GM23248 (cell line): ENCODE results near the gene RIC3. TPM values are rescaled to one million over a fixed set of nuclear protein-coding genes. Genes with fewer than 3 reads are reported as not detected.

ENCODE experiments used
- DNase-seq: peaks from one replicate; pipeline ENCODE4 v3.0.0-alpha.2; 2015
- H2AFZ ChIP-seq: fragments of 200-600 bp; sonication (generic); 2 replicates; pipeline ENCODE4 v1.6.1; 2016; ENCODE audit warnings: antibody characterized with exemption
- H3F3A ChIP-seq: fragments of 200-600 bp; sonication (generic); 2 replicates; pipeline ENCODE4 v1.6.1; 2016; ENCODE audit warnings: mild to moderate bottlenecking, antibody characterized with exemption, mixed run types; ENCODE audit not compliant: insufficient read depth
- H3K27ac ChIP-seq: fragments of 200-600 bp; sonication (generic); 2 replicates; pipeline ENCODE4 v1.5.1; 2016; ENCODE audit warnings: mild to moderate bottlenecking
- H3K27me3 ChIP-seq: fragments of 200-600 bp; sonication (generic); replicated peaks from 2 replicates; pipeline ENCODE4 v1.6.1; 2016; ENCODE audit warnings: mild to moderate bottlenecking; ENCODE audit not compliant: insufficient read depth
- H3K36me3 ChIP-seq: fragments of 200-600 bp; sonication (generic); 2 replicates; pipeline ENCODE4 v1.6.1; 2016; ENCODE audit warnings: low read depth, mild to moderate bottlenecking
- H3K4me1 ChIP-seq: fragments of 200-600 bp; sonication (generic); 2 replicates; pipeline ENCODE4 v1.6.1; 2016; ENCODE audit warnings: mild to moderate bottlenecking; ENCODE audit not compliant: insufficient read depth
- H3K4me2 ChIP-seq: fragments of 200-600 bp; sonication (generic); one replicate; pipeline ENCODE4 v1.6.1; 2016; ENCODE audit warnings: mild to moderate bottlenecking; ENCODE audit not compliant: unreplicated experiment
- H3K4me3 ChIP-seq: fragments of 200-600 bp; sonication (generic); 2 replicates; pipeline ENCODE4 v1.5.1; 2016; ENCODE audit warnings: mild to moderate bottlenecking
- H3K79me2 ChIP-seq: fragments of 200-600 bp; sonication (generic); 2 replicates; pipeline ENCODE4 v1.6.1; 2016; ENCODE audit warnings: mild to moderate bottlenecking; ENCODE audit not compliant: insufficient read depth
- H3K9ac ChIP-seq: fragments of 200-600 bp; sonication (generic); 2 replicates; pipeline ENCODE4 v1.6.1; 2016; ENCODE audit warnings: mild to moderate bottlenecking
- H3K9me2 ChIP-seq: fragments of 200-600 bp; sonication (generic); 2 replicates; pipeline ENCODE4 v1.6.1; 2016; ENCODE audit warnings: mixed run types, mild to moderate bottlenecking, moderate library complexity; ENCODE audit not compliant: insufficient read depth
- H3K9me3 ChIP-seq: fragments of 200-600 bp; sonication (generic); one replicate; pipeline ENCODE4 v1.6.1; 2017; ENCODE audit warnings: low read depth
- H4K20me1 ChIP-seq: fragments of 200-600 bp; sonication (generic); 2 replicates; pipeline ENCODE4 v1.6.0; 2016; ENCODE audit not compliant: insufficient read depth
- EZH2 ChIP-seq: fragments of 200-600 bp; sonication (generic); IDR thresholded peaks from 2 replicates; pipeline ENCODE4 v1.6.1; 2018; ENCODE audit warnings: antibody characterized with exemption, mild to moderate bottlenecking; ENCODE audit not compliant: insufficient read depth, poor library complexity, severe bottlenecking
- EZH2phosphoT487 ChIP-seq: fragments of 200-600 bp; sonication (generic); IDR thresholded peaks from 2 replicates; pipeline ENCODE4 v1.6.1; 2018; ENCODE audit warnings: antibody characterized with exemption, moderate library complexity, mild to moderate bottlenecking, low read depth; ENCODE audit not compliant: insufficient read depth
- WGBS, 2 experiments: methylation state at CpG; one replicate each; pipeline ENCODE4 v1.1.6; 2015 to 2017; ENCODE audit warnings: low lambda C conversion rate in 2 of 2, low coverage in 1 of 2; ENCODE audit errors: missing lambda C conversion rate in 2 of 2; 5-methylcytosine and 5-hydroxymethylcytosine counted together
- in situ Hi-C: fragments of 300-500 bp; cut with MboI; formaldehyde crosslinking; loops from 2 replicates; pipeline ENCODE4 v1.15.0; 2020
- polyA plus RNA-seq: library from polyadenylated mRNA; unstranded; fragments of >200 nt; fragmentation: Nextera tagmentation; extraction: Ambion mirVana; gene quantifications from 2 replicates; pipeline ENCODE4 v1.2.1, GENCODE V29; 2016
- total RNA-seq: library from RNA; depleted of rRNA; stranded (reverse); fragments of >200 nt; shearing (Covaris generic); gene quantifications from 2 replicates; pipeline ENCODE4 v1.2.3, GENCODE V29; 2014

Gene RIC3
- total and polyA plus RNA-seq, 2 experiments from 2014 or later, result 0.06 TPM; not detected in 1

GRCh38 chr11:8106679-8107078, 62.1 kb downstream of the RIC3 start:
- Histone ChIP-seq H3K9me2 (no peaks in the 10 kb centered on the region), H3K27me3 (no peaks in the 10 kb centered on the region), H2AFZ (no peak overlapping the region), H4K20me1 (no peaks in the 10 kb centered on the region), H3K9ac (no peak overlapping the region), H3K4me3 (no peak overlapping the region), H3K4me1 (no peaks in the 10 kb centered on the region), H3F3A (no peaks in the 10 kb centered on the region), H3K79me2 (no peaks in the 10 kb centered on the region), H3K36me3 (peaks cover 7% of the 10 kb centered on the region; the same call in 1 of the 2 replicates), H3K9me3 (no peaks in the 10 kb centered on the region), H3K27ac (no peak overlapping the region), H3K4me2 (no peak overlapping the region)
- in situ Hi-C loops, result loop anchor here (10.0 kb wide), 1 partner anchor 202 kb away; no protein-coding TSS in a partner anchor
- no peak for TF ChIP-seq EZH2
- TF ChIP-seq EZH2phosphoT487, result no peak
- WGBS, 2 experiments, result 97 to 98% methylated on average over 2 of the region's 2 CpGs
- no peak for DNase-seq

GRCh38 chr11:8105666-8106065, 63.2 kb downstream of the RIC3 start:
- Histone ChIP-seq H3K79me2 (no peaks in the 10 kb centered on the region), H3K4me3 (no peak overlapping the region), H3K4me2 (no peak overlapping the region), H3K9me2 (no peaks in the 10 kb centered on the region), H2AFZ (no peak overlapping the region), H3K27me3 (no peaks in the 10 kb centered on the region), H3K4me1 (no peaks in the 10 kb centered on the region), H3F3A (no peaks in the 10 kb centered on the region), H3K27ac (no peak overlapping the region), H4K20me1 (no peaks in the 10 kb centered on the region), H3K9ac (no peak overlapping the region), H3K36me3 (peaks cover 7% of the 10 kb centered on the region; the same call in 1 of the 2 replicates), H3K9me3 (no peaks in the 10 kb centered on the region)
- in situ Hi-C loops, result loop anchor here (10.0 kb wide), 1 partner anchor 201 kb away; no protein-coding TSS in a partner anchor
- DNase-seq, result no peak
- 84 to 92% methylated on average over 3 of the region's 3 CpGs for WGBS, 2 experiments
- no peak for TF ChIP-seq EZH2
- no peak for TF ChIP-seq EZH2phosphoT487

DNA sequence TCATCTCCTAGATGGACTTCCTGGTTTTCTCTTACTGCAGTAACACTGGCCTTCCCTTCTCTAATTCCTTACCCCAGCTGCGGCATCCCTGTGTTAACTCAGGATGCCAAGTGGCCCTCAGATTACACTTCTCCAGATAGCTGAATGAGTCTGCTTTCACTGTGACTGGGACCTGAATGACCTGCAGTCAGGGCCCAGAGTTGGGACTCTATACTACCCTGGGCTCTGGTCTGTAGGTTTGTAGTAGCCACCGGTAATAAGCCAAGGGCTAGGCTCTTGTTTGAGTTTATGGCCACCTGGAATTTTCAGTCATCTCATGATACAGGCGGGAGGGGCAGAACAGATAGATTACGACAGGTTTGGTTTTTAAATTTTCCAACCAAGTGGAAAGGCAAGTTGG, 63.7 kb downstream of the RIC3 start:
- H3K4me3 ChIP-seq, result no peak overlapping the region
- no peak overlapping the region for H3K27ac ChIP-seq
- peaks cover 7% of the 10 kb centered on the region; the same call in 1 of the 2 replicates for H3K36me3 ChIP-seq
- TF ChIP-seq EZH2 (no peak), EZH2phosphoT487 (no peak)
- no peak for DNase-seq
- no peaks in the 10 kb centered on the region for H3K9me3 ChIP-seq
- H3K9ac ChIP-seq, result no peak overlapping the region
- H4K20me1 ChIP-seq, result no peaks in the 10 kb centered on the region
- no peaks in the 10 kb centered on the region for H3K79me2 ChIP-seq
- 83 to 86% methylated on average over 4 of the region's 4 CpGs for WGBS, 2 experiments
- no peaks in the 10 kb centered on the region for H3F3A ChIP-seq
- in situ Hi-C loops, result loop anchor here (10.0 kb wide), 1 partner anchor 200 kb away; no protein-coding TSS in a partner anchor
- H3K4me2 ChIP-seq, result no peak overlapping the region
- H3K4me1 ChIP-seq, result no peaks in the 10 kb centered on the region
- no peak overlapping the region for H2AFZ ChIP-seq
- H3K27me3 ChIP-seq, result no peaks in the 10 kb centered on the region
- H3K9me2 ChIP-seq, result no peaks in the 10 kb centered on the region

DNA sequence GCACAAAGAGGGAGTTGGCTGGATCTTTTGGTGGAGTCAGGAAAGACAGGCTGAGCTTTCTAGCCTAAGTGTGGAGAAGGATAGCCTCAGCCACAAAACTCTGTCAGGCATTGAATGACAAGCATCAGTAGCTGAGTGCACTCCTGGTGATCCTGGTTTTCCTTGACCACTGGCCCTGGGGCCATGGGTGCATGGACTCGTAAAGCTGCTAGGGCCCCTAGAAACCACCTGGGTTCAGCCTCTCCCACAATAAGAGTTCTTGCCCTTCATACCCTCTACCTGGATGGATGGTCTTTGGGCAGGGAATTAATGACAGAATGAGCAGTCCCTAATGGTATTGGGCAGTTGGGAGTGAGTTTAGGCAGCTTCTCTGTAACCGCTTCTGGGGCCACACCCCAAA, 64.9 kb downstream of the RIC3 start:
- H4K20me1 ChIP-seq, result no peaks in the 10 kb centered on the region
- no peak for TF ChIP-seq EZH2
- no peak for TF ChIP-seq EZH2phosphoT487
- peaks cover 7% of the 10 kb centered on the region; the same call in 1 of the 2 replicates for H3K36me3 ChIP-seq
- H3K9me3 ChIP-seq, result no peaks in the 10 kb centered on the region
- 97 to 98% methylated on average over 2 of the region's 2 CpGs for WGBS, 2 experiments
- no peak overlapping the region for H3K9ac ChIP-seq
- no peak for DNase-seq
- peaks cover 3% of the 10 kb centered on the region for H3F3A ChIP-seq
- in situ Hi-C loops, result loop anchor here (10.0 kb wide), 1 partner anchor 199 kb away; no protein-coding TSS in a partner anchor
- H3K79me2 ChIP-seq, result no peaks in the 10 kb centered on the region
- H3K4me3 ChIP-seq, result no peak overlapping the region
- no peak overlapping the region for H3K27ac ChIP-seq
- peaks cover 3% of the 10 kb centered on the region for H3K4me1 ChIP-seq
- no peak overlapping the region for H3K4me2 ChIP-seq
- no peak overlapping the region for H2AFZ ChIP-seq
- no peaks in the 10 kb centered on the region for H3K27me3 ChIP-seq
- no peaks in the 10 kb centered on the region for H3K9me2 ChIP-seq

- no peak overlapping the region for H3K4me3 ChIP-seq
- no peaks in the 10 kb centered on the region for H3K79me2 ChIP-seq
- H3K9me2 ChIP-seq, result no peaks in the 10 kb centered on the region
- no peak overlapping the region for H3K27ac ChIP-seq
- H3K36me3 ChIP-seq, result peaks cover 5% of the 10 kb centered on the region; the same call in 1 of the 2 replicates
- no peaks in the 10 kb centered on the region for H3K9me3 ChIP-seq
- peaks cover 13% of the 10 kb centered on the region for H3K4me1 ChIP-seq
- TF ChIP-seq EZH2 (no peak), EZH2phosphoT487 (no peak)
- no peaks in the 10 kb centered on the region for H4K20me1 ChIP-seq
- no peak overlapping the region for H3K9ac ChIP-seq
- in situ Hi-C loops, result loop anchor here (10.0 kb wide), 1 partner anchor 198 kb away; no protein-coding TSS in a partner anchor
- DNase-seq, result no peak
- H2AFZ ChIP-seq, result no peak overlapping the region
- no peaks in the 10 kb centered on the region for H3K27me3 ChIP-seq
- H3F3A ChIP-seq, result peaks cover 11% of the 10 kb centered on the region
- no peak overlapping the region for H3K4me2 ChIP-seq
- 83 to 87% methylated on average over 7 of the region's 7 CpGs for WGBS, 2 experiments
Observed at GRCh38 chr11:8102965-8103364, 65.9 kb downstream of the RIC3 start.
